AG04449 (cell line): Measurements from ENCODE around the gene KLHL15.

Experiments used
- CTCF ChIA-PET: fragments of 350-600 bp; formaldehyde crosslinking; extraction: SDS; loops from one replicate; lab custom pipeline; 2021; ENCODE audit warnings: antibody characterized with exemption; lab: Yijun Ruan, JAX
- POLR2A ChIA-PET: fragments of 400-600, 350-600 bp; formaldehyde crosslinking; extraction: SDS; loops from one replicate; lab custom pipeline; 2020; ENCODE audit warnings: antibody characterized with exemption, inconsistent platforms; lab: Yijun Ruan, JAX
- DNase-seq: peaks from one replicate; pipeline ENCODE4 v3.0.0-alpha.2; 2010; ENCODE audit warnings: low read depth, low spot score
- H3K4me3 ChIP-seq: 2 replicates; pipeline ENCODE4 v1.5.1; 2011; ENCODE audit warnings: low read depth, mild to moderate bottlenecking, control low read depth, low read length
- CTCF ChIP-seq: IDR thresholded peaks from one replicate; pipeline ENCODE4 v1.5.1; 2011; ENCODE audit warnings: mild to moderate bottlenecking, moderate library complexity, low read length, control low read depth, inconsistent platforms; ENCODE audit not compliant: insufficient read depth; ENCODE audit errors: missing control alignments

Gene KLHL15

GRCh38 chrX:24018809-24019208 lies 8.2 kb downstream of the KLHL15 start:
- ChIA-PET CTCF (no interaction called here), POLR2A (no interaction called here)
- H3K4me3 ChIP-seq = no peak overlapping the region
- no peak for TF ChIP-seq CTCF
- DNase-seq = no peak

GRCh38 chrX:24017674-24018073 lies 9.3 kb downstream of the KLHL15 start:
- no peak for DNase-seq
- H3K4me3 ChIP-seq = no peak overlapping the region
- no peak for TF ChIP-seq CTCF
- CTCF ChIA-PET = no interaction called here
- POLR2A ChIA-PET = no interaction called here

GRCh38 chrX:24014388-24015018 lies 12.5 kb downstream of the KLHL15 start:
- ChIA-PET CTCF (interaction anchor here (0.5 kb wide), 1 partner anchor 102 kb away, joined by 3 read pairs; no protein-coding TSS in a partner anchor), POLR2A (no interaction called here)

GRCh38 chrX:24012266-24012665 lies 14.7 kb downstream of the KLHL15 start:
- POLR2A ChIA-PET = no interaction called here
- no peak overlapping the region for H3K4me3 ChIP-seq
- CTCF ChIA-PET = interaction anchor here (1.1 kb wide), 1 partner anchor 27 kb away, joined by 4 read pairs; no protein-coding TSS in a partner anchor
- DNase-seq = no peak
- TF ChIP-seq CTCF = no peak

More at GRCh38 chrX:24014388-24015018, 12.5 kb downstream of the KLHL15 start:
- no peak for TF ChIP-seq CTCF
- H3K4me3 ChIP-seq = no peak overlapping the region
- DNase-seq = no peak

- no peak overlapping the region for H3K4me3 ChIP-seq
- no peak for DNase-seq
- no peak for TF ChIP-seq CTCF
- ChIA-PET CTCF (no interaction called here), POLR2A (no interaction called here)
Measured at GRCh38 chrX:24005867-24006266, 21.1 kb downstream of the KLHL15 start.

GRCh38 chrX:24005028-24005427 lies 22.0 kb downstream of the KLHL15 start:
- no peak overlapping the region for H3K4me3 ChIP-seq
- no peak for DNase-seq
- TF ChIP-seq CTCF = no peak
- ChIA-PET CTCF (interaction anchor here (0.6 to 0.9 kb wide), 2 partner anchors 13 to 17 kb away, joined by 3 to 4 read pairs; no protein-coding TSS in a partner anchor), POLR2A (no interaction called here)
